CD14-positive monocyte (primary cell): ENCODE data around the gene CNTNAP2. TPM values are rescaled to one million over a fixed set of nuclear protein-coding genes. Genes with fewer than 3 reads are reported as not detected.
A peak's percentile ranks its signal among the peaks of the same experiment; 100 is the strongest.

Experiments used
- DNase-seq, 3 donors: peaks; one replicate each; pipeline ENCODE4 v3.0.0-alpha.2; 2011 to 2022
- H2AFZ ChIP-seq: 2 replicates; pipeline ENCODE4 v1.6.0; 2012; ENCODE audit warnings: mild to moderate bottlenecking, low read depth, low read length, inconsistent platforms; ENCODE audit not compliant: insufficient read depth, poor library complexity, severe bottlenecking
- H3K27ac ChIP-seq, 2 donors: 1 replicate in 1 of 2; 2 replicates in 1 of 2; pipeline ENCODE4 v1.5.1; 2012 to 2013; ENCODE audit warnings: low read length in 2 of 2, control low read depth in 1 of 2, inconsistent platforms in 1 of 2, low read depth in 1 of 2, mild to moderate bottlenecking in 1 of 2
- H3K27me3 ChIP-seq, 2 donors: one replicate each; pipeline versions ENCODE4 v1.6.0 to v1.6.1; 2011 to 2013; ENCODE audit warnings: low read length in 2 of 2; ENCODE audit not compliant: control insufficient read depth in 2 of 2, insufficient read depth in 2 of 2
- H3K36me3 ChIP-seq, 2 donors: replicated peaks in 1 of 2; 1 replicate in 1 of 2; 2 replicates in 1 of 2; pipeline versions ENCODE4 v1.5.1 to v1.6.1; 2012 to 2013; ENCODE audit warnings: low read length in 2 of 2, control low read depth in 1 of 2, inconsistent platforms in 1 of 2, mild to moderate bottlenecking in 1 of 2; ENCODE audit not compliant: insufficient read depth in 2 of 2, control insufficient read depth in 1 of 2
- H3K4me1 ChIP-seq, 2 donors: 1 replicate in 1 of 2; 2 replicates in 1 of 2; pipeline versions ENCODE4 v1.5.1 to v1.6.1; 2012 to 2013; ENCODE audit warnings: low read length in 2 of 2, control low read depth in 1 of 2, inconsistent platforms in 1 of 2, mild to moderate bottlenecking in 1 of 2, moderate library complexity in 1 of 2; ENCODE audit not compliant: insufficient read depth in 2 of 2, control insufficient read depth in 1 of 2
- H3K4me2 ChIP-seq: replicated peaks from 2 replicates; pipeline ENCODE3; 2012; ENCODE audit warnings: low read length, moderate library complexity, mild to moderate bottlenecking; ENCODE audit not compliant: poor library complexity, severe bottlenecking; ENCODE audit errors: extremely low read depth
- H3K4me3 ChIP-seq, 3 experiments: fragments of 200-600 bp in 1 of 3; sonication (generic) in 1 of 3; replicated peaks in 1 of 3; 1 replicate in 2 of 3; 2 replicates in 1 of 3; pipeline ENCODE4 v1.5.1; 2011 to 2013; ENCODE audit warnings: low read length in 3 of 3, mild to moderate bottlenecking in 3 of 3, control low read depth in 2 of 3, low read depth in 2 of 3, inconsistent platforms in 1 of 3, moderate library complexity in 1 of 3
- H3K79me2 ChIP-seq: 2 replicates; pipeline ENCODE4 v1.6.0; 2012; ENCODE audit warnings: mild to moderate bottlenecking, control low read depth, inconsistent platforms, low read length, moderate library complexity; ENCODE audit not compliant: insufficient read depth
- H3K9ac ChIP-seq: 2 replicates; pipeline ENCODE4 v1.6.0; 2017; ENCODE audit warnings: low read length, mild to moderate bottlenecking; ENCODE audit not compliant: insufficient read depth, poor library complexity, severe bottlenecking
- H3K9me3 ChIP-seq, 2 donors: replicated peaks in 1 of 2; 1 replicate in 1 of 2; 2 replicates in 1 of 2; pipeline versions ENCODE4 v1.5.1 to v1.6.1; 2012 to 2013; ENCODE audit warnings: low read length in 2 of 2, control low read depth in 1 of 2; ENCODE audit not compliant: control insufficient read depth in 1 of 2, insufficient read depth in 1 of 2
- H4K20me1 ChIP-seq: 2 replicates; pipeline ENCODE4 v1.6.0; 2012; ENCODE audit warnings: mild to moderate bottlenecking, low read length, control low read depth, moderate library complexity; ENCODE audit not compliant: insufficient read depth
- H3K27ac Mint-ChIP-seq, 7 donors: one replicate each; pipeline ENCODE4 v1.8.0; 2020; ENCODE audit warnings: mild to moderate bottlenecking in 7 of 7, mixed read lengths in 7 of 7, moderate library complexity in 6 of 7, inconsistent platforms in 2 of 7
- H3K27me3 Mint-ChIP-seq, 3 donors: one replicate each; pipeline ENCODE4 v1.8.0; 2021 to 2022; ENCODE audit warnings: low read depth in 3 of 3, mild to moderate bottlenecking in 3 of 3, mixed read lengths in 3 of 3, moderate library complexity in 3 of 3, inconsistent platforms in 1 of 3
- H3K36me3 Mint-ChIP-seq, 2 donors: one replicate each; pipeline ENCODE4 v1.8.0; 2020; ENCODE audit warnings: mixed read lengths in 2 of 2, inconsistent platforms in 1 of 2, mild to moderate bottlenecking in 1 of 2
- H3K4me1 Mint-ChIP-seq: one replicate; pipeline ENCODE4 v1.8.0; 2020; ENCODE audit warnings: mild to moderate bottlenecking, mixed read lengths
- H3K4me3 Mint-ChIP-seq, 2 donors: one replicate each; pipeline ENCODE4 v1.8.0; 2020; ENCODE audit warnings: mild to moderate bottlenecking in 2 of 2, mixed read lengths in 2 of 2, moderate library complexity in 1 of 2
- H3K9me3 Mint-ChIP-seq, 7 donors: one replicate each; pipeline ENCODE4 v1.8.0; 2020 to 2022; ENCODE audit warnings: mixed read lengths in 7 of 7, mild to moderate bottlenecking in 6 of 7, moderate library complexity in 6 of 7, inconsistent platforms in 2 of 7
- CTCF ChIP-seq: fragments of 200-600 bp; IDR thresholded peaks from one replicate; pipeline ENCODE4 v1.8.0; 2022; ENCODE audit warnings: antibody characterized with exemption, mild to moderate bottlenecking
- WGBS: methylation state at CpG from one replicate; pipeline ENCODE4 v1.1.5; 2013; ENCODE audit warnings: missing lambda C conversion rate; ENCODE audit not compliant: insufficient coverage; 5-methylcytosine and 5-hydroxymethylcytosine counted together
- intact Hi-C, 2 donors: fragments of 100-400 bp; cut with micrococcal nuclease; formaldehyde crosslinking; loops; one replicate each; pipeline versions ENCODE4 v1.15.0 to v1.15.1; 2023
- polyA plus RNA-seq, 3 donors: library from polyadenylated mRNA; depleted of rRNA in 1 of 3; unstranded in 2 of 3; stranded (reverse) in 1 of 3; fragments of 300-500 nt in 2 of 3; fragments of >200 nt in 1 of 3; fragmentation: Illumina TruSeq in 2 of 3; gene quantifications; 1 replicate in 2 of 3; 2 replicates in 1 of 3; pipeline ENCODE4 v1.2.3, GENCODE V29; 2012 to 2021

CNTNAP2 gene
- polyA plus RNA-seq, 3 donors: 0.01 TPM; not detected in 2

DNA sequence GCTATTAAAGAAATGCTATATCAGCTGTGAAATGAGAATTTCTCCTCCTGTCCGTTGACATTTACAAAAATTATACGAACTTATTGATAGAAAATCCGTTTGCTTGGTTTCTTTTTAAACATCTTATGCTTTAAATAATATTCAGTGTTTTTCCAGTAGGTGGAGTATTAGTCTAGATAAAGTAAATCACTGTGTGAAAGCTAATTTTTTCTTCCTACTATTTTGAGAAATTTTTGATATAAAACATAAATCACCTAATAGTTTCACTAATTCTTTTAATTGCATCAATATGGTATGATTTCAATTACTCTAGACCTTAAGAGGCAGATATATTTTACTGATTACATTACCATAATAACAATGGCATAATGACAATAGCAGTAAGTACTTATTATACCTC lies 2138.7 kb downstream of the CNTNAP2 start:
- WGBS: no CpG with 5 or more reads among the region's 3 CpGs
- no peak for DNase-seq

DNA sequence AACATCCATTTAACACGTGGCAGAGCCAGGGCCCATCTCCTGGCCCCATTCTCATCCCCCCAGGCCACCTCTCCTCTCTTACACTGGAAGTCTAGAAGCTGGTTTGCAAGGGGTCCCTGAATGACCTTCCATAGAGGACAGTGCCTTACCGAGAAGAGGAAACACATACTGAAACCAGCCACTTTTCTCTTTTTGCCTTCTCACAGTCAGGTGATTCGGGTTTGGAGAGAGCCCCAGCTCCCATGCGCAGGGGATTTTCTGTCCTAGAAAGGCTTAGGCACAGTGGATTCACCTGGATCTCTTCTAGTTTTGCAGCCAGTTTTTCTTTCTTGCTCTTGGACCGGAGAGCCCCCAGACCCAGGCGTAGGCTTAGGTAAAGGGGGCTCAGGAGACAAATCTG lies 2139.8 kb downstream of the CNTNAP2 start:
- 29% methylated on average over 3 of the region's 6 CpGs for WGBS
- DNase-seq: no peak
- no peaks in the 10 kb centered on the region for H3K4me1 ChIP-seq
- Mint-ChIP-seq H3K36me3 (no peaks in the 10 kb centered on the region), H3K4me3 (no peak overlapping the region), H3K27me3 (peaks cover under 1 to 6% (median 2%) of the 10 kb centered on the region in 3 donors), H3K4me1 (no peaks in the 10 kb centered on the region), H3K27ac (no peak overlapping the region), H3K9me3 (peaks cover 4 to 11% (median 7%) of the 10 kb centered on the region in 7 donors)
- TF ChIP-seq CTCF: no peak
- no peak overlapping the region for H3K4me3 ChIP-seq
- no peak overlapping the region for H3K27ac ChIP-seq
- H3K79me2 ChIP-seq: no peaks in the 10 kb centered on the region
- H3K27me3 ChIP-seq: no peaks in the 10 kb centered on the region
- H3K4me2 ChIP-seq: no peak overlapping the region
- H3K9me3 ChIP-seq: peaks cover 4 to 8% of the 10 kb centered on the region in 2 donors
- H3K9ac ChIP-seq: no peak overlapping the region
- intact Hi-C loops: no loop called here
- H4K20me1 ChIP-seq: no peaks in the 10 kb centered on the region
- H3K36me3 ChIP-seq: no peaks in the 10 kb centered on the region
- no peak overlapping the region for H2AFZ ChIP-seq

More for the DNA sequence above, 2138.7 kb downstream of the CNTNAP2 start:
- H3K27ac Mint-ChIP-seq: no peak overlapping the region
- no peaks in the 10 kb centered on the region for H3K36me3 Mint-ChIP-seq
- H3K4me3 Mint-ChIP-seq: no peak overlapping the region
- no peaks in the 10 kb centered on the region for H3K4me1 Mint-ChIP-seq
- Histone ChIP-seq H3K9me3 (peaks cover 14 to 15% of the 10 kb centered on the region in 2 donors), H3K27ac (no peak overlapping the region), H3K79me2 (no peaks in the 10 kb centered on the region), H2AFZ (no peak overlapping the region), H3K9ac (no peak overlapping the region), H3K4me3 (no peak overlapping the region), H3K36me3 (no peaks in the 10 kb centered on the region), H4K20me1 (no peaks in the 10 kb centered on the region), H3K4me2 (no peak overlapping the region), H3K4me1 (no peaks in the 10 kb centered on the region), H3K27me3 (no peaks in the 10 kb centered on the region)
- H3K9me3 Mint-ChIP-seq: peaks cover 10 to 19% (median 17%) of the 10 kb centered on the region in 7 donors
- H3K27me3 Mint-ChIP-seq: peaks cover 0 to 6% (median 3%) of the 10 kb centered on the region in 3 donors
- intact Hi-C loops: no loop called here
- peak; percentile 22 for TF ChIP-seq CTCF
